ENCODE results near the gene GBF1.

GBF1 gene

DNA sequence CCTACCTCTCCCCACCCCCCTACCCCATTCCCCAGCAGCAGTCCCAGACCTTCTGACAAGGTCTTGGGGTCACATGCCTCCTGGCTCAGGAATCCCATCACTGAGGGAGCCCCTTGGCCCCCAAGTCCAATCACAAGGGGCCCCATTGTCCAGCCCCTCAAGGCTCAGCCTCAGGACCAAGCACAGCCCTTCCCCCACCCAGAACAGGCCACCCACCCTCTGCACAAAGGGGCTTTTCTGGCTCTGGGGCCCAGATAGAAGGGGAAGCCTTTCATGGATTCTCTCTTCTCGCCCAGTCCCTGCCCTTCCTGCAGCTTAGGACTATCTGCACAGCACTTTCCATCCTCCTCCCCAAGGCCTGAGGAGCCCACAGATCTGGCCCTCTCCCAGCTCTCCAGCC lies 180.1 kb downstream of the GBF1 start:
- DNase-seq (ENCODE audit: low read depth) = no peak

DNA sequence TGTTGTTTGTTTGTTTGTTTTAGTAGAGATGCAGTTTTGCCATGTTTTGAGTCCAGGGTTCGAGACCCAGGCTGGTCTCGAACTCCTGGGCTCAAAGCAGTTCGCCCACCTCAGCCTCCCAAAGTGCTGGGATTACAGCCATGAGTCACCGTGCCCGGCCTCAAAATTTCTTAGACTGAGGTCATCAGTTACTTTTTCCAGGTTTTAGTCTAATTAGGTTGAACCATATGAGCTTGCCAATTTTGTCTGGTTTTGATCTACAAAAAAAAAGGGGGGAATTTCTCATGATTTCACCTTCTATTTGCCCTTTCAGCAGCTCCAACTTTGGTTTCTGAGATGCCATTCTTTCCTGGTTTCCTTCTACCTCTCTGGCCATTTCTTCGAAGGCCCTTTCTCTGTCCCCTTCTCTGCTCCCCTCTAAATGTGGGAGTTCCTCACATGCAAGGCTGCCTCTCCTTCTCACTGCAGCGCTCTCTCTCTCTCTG lies 181.5 kb downstream of the GBF1 start:
- no peak for DNase-seq (ENCODE audit: low read depth)

DNA sequence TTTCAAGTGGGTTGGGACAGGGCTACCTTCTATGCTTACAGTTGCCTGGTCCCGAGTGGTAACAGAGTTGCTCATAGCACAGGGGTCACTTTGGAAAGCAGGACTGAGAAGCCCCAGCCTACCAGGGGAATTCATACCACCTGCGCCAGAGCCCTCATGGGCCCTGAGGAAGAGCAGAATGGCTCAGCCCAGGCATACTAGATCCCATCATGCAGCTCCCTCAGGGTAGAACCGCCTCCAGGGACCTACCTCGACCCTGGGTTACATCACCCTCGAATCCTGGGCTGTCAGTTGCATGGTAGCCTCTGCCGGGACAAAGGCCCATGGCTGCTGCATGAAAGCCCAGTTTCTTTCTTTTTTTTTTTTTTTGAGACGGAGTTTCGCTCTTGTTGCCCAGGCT lies 184.1 kb downstream of the GBF1 start:
- DNase-seq (ENCODE audit: low read depth) = no peak

- DNase-seq (ENCODE audit: low read depth) = no peak
Measured at GRCh38 chr10:102431452-102432124, 186.3 kb downstream of the GBF1 start.
